Brain pericyte (primary cell): Measurements from ENCODE around the gene ZNF324B.
A peak's percentile ranks its signal among the peaks of the same experiment; 100 is the strongest.
"Not testable (repeated sequence)": the region's sequence is repeated elsewhere in the genome, so short reads cannot be mapped to it uniquely, and the experiment has no call there.

Source experiments
- DNase-seq: peaks from one replicate; pipeline ENCODE4 v3.0.0-alpha.2; 2012; ENCODE audit warnings: low read depth, low spot score

ZNF324B gene

DNA sequence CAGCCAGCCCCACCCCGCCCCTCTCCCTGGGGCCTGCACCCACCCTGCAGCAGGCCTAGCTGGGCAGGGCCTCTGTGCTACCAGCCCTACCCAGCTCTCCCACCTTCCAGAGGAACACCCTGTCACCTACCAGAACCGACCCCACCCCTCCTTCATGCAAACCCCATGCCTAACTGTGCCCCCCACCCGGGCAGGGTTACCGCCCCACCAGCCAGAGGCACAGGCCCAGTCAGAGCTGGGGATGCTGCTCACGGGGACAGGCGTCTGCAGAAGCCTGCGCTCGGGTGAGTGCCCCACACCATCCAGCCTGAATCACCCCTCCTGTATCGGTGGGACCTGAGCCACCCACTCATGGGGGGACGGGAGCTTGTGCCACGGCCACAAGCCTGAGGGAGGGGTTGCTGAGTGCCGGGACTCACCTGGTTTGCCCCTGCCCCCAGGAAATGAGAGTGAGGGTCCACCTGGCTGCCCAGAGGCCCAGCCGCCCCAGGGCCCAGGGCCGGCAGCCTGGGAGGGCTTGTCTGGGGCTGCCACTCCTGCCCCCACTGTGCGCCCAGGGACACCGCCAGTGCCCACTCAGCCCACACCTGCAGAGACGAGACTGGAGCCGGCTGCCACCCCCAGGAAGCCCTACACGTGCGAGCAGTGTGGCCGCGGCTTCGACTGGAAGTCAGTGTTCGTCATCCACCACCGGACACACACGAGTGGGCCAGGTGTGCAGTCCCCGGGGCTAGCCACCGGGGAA, 28.5 kb downstream of the ZNF324B start:
- no peak for DNase-seq

DNA sequence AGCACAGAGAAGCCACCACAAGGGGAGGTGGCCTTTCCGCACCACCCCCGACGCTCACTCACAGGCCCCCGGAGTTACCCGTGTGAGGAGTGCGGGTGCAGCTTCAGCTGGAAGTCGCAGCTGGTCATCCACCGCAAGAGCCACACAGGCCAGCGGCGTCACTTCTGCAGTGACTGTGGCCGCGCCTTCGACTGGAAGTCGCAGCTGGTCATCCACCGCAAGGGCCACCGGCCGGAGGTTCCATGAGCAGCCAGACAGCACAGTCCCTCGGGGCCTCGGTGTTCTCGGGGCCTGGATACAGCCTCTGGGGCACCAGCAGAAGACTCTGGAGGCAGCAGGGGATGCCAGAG, 29.0 kb downstream of the ZNF324B start:
- DNase-seq, result no peak

DNA sequence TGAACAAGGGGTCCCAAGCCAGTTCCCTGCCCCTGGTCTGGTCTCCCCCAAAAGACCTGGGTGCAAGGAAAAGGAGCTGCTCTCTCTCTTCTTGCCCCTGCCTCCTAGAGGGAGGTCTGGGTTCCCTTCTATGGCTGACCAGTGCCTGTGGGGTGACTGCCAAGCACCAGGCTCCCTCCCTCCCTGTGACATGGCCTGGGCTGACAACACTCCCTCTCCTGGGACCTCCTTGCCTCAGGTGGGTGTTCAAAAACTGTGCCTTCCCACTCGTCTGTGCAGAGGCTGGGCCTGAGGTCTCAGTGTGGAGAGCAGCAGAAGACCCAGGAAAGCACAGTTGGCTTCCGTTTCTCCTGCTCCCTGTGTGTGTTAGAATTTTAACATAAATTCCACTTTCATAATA, 29.4 kb downstream of the ZNF324B start:
- no peak for DNase-seq

DNA sequence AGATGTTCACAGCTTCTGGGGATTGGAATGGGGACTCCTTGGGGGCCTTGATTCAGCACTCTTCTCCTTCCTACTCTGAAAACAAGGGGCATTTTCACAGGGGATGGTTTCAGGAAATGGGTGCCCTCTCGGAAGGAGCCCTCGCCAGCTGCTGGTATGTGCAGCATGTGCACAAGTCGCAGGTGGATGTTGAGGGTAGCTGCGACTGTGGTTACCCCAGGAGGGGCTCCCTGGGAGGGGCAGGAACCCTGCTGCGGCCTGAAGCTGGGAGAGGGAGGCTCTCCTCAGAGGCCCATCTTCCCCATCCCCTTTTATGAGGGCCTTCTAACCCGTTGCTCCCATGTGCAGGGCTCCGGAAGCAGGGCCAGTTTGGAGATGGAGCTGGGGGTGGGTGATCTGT, 30.9 kb downstream of the ZNF324B start:
- no peak for DNase-seq

DNA sequence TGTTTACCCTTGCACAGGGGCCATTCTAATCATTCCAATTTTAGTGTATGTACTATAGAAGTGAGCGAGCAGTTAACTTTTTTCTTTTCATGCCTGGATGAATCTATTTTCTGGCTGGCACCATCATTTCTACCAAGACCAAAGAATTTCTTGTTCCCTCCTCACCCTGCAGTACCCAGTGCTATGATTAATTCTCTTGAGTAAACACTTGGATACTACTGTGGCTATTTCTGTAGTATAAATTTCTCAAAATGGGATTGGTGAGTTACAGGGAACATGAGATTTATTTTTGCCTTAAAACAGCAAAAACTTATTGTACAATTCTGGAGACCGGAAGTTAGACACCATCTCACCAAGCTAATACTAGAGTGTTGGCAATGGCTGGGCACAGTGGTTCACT, 32.4 kb downstream of the ZNF324B start:
- no peak for DNase-seq

DNA sequence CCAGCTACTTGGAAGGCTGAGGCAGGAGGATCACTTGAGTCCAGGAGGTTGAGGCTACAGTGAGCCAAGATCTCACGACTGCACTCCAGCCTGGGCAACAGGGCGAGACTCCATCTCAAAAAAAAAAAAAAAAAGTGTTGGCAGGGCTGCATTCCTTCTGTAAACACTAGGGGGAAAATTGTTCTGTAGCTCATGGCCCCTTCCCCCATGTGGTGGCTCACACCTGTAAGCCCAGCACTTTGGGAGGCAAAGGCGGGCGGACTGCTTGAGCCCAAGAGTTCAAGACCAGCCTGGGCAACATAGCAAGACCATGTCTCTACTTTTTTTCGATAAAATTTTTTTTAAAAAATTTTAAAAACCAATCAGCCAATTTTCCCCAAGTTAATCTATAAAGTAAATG, 32.9 kb downstream of the ZNF324B start:
- not testable (repeated sequence) for DNase-seq

DNA sequence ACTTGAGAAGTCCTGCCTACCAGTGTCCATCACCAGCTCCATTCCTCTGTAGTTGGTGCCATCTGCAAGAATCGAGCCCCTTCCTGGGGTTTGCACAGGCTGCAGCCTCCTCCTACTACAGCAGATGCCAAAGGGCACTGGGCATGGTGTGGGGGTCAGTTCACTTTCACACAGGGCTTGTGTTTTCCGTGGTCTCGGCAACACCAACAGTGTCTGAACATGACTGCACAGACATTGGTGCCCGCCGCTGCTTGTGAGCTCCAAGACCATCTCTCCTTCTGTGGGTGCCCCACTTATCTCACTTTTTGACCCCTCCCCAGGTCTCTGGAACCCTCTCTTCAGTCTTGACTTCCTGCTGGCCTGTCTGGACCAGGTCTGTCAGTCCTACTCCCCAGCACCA, 40.0 kb downstream of the ZNF324B start:
- DNase-seq, result no peak

DNA sequence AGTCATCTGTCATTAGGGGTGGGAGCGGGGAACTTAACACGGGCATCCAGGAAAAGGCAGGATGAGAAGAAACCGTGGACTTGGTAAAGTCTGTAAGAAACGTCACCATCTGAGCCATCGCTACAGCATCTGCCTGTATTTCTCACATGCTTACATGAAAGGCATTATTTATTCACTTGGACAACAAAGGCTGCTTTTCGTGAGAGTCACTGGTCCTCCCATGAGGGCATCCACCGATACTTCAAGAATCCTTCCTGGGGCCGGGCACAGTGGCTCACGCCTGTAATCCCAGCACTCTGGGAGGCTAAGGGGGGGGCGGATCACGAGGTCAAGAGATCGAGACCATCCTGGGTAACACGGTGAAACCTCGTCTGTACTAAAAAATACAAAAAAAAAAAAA, 40.8 kb downstream of the ZNF324B start:
- no peak for DNase-seq

DNA sequence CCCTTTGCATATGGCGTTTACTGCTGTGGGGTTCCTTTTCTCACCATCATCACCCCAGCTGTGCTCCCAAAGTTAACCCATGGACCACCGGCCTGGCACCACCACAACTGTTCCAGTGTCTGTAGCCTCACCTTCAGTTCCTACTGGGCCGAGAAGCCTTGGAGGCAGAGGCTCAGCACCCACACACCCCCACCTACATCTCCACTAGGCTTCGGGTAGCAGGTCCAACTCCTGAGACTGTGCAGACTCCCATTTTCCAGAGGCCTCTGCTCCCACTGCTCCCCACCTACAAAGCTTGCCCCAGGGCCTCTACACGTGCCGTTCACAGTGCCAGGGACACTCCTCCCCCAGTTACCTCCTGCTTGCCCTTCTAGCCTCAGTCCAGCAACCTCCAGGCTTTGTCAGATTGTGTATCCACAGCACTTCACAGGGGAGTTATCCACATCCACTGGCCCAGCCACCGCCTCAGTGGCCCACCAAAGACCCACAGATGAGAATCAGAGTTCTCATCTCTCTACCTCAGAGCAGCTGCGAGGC, 46.3 kb downstream of the ZNF324B start:
- no peak for DNase-seq

DNA sequence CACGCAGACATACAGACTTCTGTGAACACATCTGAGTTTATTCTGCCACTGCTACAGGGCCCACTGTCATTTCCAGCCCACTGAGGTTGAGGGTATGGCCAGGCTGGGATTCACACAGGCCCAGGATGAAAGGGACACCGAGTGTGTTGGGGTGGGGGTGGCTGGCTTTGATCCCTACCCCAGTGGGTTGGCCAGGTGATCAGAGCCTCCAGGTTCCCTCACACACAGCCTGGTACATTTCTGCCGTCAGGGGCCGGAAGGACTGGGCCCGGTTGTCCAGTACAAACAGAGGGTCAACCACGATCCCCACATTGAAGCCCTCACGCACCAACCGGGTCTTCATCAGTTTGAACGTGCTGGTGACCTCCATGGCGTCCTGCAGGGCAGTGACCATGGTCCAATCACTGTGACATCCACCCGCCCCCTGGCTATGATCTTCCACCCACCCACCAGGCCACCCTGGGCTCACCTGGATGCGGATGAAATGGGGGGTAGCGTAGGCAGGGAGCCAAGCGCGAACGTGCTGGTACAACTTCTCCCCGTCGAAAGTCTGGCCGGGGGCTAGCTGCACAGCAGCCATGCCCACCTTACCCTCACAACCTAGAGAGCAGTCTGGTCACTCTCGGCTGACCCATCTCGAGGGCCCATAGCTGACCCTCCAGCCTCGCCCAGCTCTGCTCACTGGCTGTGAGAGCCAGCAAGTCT, 47.0 kb downstream of the ZNF324B start:
- no peak for DNase-seq

DNA sequence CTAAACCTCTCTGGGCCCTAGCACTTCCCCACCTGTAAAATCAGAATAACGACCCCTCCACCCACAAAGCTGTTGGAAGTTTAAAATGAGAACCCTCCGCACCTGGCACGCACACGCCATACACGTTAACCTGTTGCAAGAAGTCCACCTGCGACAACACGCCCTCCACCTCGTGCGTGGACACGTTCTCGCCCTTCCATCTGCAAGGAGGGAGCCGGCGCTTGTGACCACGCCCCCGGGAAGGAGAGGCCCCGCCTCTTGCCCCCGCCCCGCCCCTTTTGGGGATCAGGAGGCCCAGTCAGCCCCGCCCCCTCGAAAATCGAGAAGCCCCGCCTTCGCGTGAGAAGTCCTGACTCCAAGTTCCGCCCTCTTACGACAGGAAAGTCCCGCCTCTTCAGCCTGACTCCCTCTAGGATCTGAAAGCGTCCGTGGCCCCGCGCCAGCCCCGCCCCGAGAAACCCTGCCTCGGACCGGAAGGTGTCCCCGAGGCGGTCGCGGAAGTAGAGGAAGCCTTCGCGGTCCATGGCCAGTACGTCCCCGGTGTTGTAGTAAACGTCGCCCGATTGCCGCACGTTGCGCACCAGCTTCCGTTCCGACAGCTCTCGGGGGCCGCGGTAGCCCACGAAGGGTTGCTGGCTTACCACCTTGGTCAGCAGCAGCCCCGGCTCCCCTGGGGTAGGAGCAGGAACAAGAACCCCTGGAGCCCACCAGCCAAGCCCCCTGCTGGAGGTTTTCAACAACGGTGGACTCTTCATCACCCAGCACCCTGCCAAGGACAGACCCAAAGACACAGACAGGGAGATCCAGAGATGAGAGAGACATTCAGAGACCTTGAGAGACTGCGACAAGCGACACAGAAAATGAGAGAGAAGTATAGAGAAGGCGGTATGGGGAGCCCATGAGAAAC, 47.9 kb downstream of the ZNF324B start:
- peak; percentile 94 for DNase-seq

DNA sequence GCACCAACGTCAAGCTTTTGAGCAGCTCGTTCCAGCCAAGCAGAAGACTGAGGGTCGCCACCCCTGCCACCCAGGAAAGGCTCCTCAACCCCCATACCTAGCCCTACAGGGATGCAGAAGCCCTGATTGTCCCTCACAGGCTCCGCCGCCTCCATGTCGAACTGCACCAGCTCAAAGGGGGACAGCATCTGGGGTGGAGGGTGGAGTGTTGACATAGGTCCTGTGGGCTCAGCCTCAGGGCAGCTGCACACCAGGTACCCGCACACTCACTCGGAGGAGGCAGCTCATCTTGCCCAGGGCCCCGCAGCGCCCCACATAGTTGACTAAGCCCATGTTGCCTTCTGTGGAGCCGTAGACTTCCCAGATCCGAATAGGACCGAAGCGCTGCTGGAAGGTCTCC, 48.8 kb downstream of the ZNF324B start:
- no peak for DNase-seq
